B cell (primary cell): ENCODE results near the gene ADAMTS12.
A peak's percentile ranks its signal among the peaks of the same experiment; 100 is the strongest.

Experiments used
- CTCF ChIP-seq: fragments of 200-600 bp; IDR thresholded peaks from one replicate; pipeline ENCODE4 v1.8.0; 2022; ENCODE audit warnings: antibody characterized with exemption, mild to moderate bottlenecking
- EZH2 ChIP-seq: IDR thresholded peaks from 2 replicates; pipeline ENCODE4 v1.6.1; 2012; ENCODE audit warnings: borderline replicate concordance, low read depth, mild to moderate bottlenecking, moderate library complexity, low read length; ENCODE audit not compliant: insufficient read depth, poor library complexity, severe bottlenecking

GRCh38 chr5:33588654-33589372 is 303.0 kb downstream of the ADAMTS12 start:
- TF ChIP-seq CTCF (peak; percentile 70), EZH2 (no peak)
